Stimulated activated CD8-positive, alpha-beta memory T cell treated with anti-CD3 and anti-CD28 coated beads, Interleukin-12 subunit alpha, Interleukin-12 subunit beta, amount 100 ng/mL, for 24 hours (primary cell): ENCODE results near the gene COL6A5.
"Not testable (repeated sequence)": the region's sequence is repeated elsewhere in the genome, so short reads cannot be mapped to it uniquely, and the experiment has no call there.

Source experiments
- DNase-seq: peaks from one replicate; pipeline ENCODE4 v3.0.0-alpha.2; 2020; ENCODE audit errors: extremely low read depth

The COL6A5 gene

GRCh38 chr3:130448155-130448554 lies 102.7 kb downstream of the COL6A5 start:
- not testable (repeated sequence) for DNase-seq

GRCh38 chr3:130456540-130456939 lies 111.1 kb downstream of the COL6A5 start:
- no peak for DNase-seq

GRCh38 chr3:130457671-130458070 lies 112.2 kb downstream of the COL6A5 start:
- DNase-seq, result no peak

- DNase-seq, result no peak
Measured at GRCh38 chr3:130459944-130460343, 114.5 kb downstream of the COL6A5 start.

- DNase-seq, result no peak
Measured at GRCh38 chr3:130462089-130462488, 116.6 kb downstream of the COL6A5 start.

GRCh38 chr3:130463221-130463620 lies 117.7 kb downstream of the COL6A5 start:
- DNase-seq, result no peak

GRCh38 chr3:130465521-130465920 lies 120.0 kb downstream of the COL6A5 start:
- DNase-seq, result no peak

- no peak for DNase-seq
Measured at GRCh38 chr3:130468311-130468710, 122.8 kb downstream of the COL6A5 start.

GRCh38 chr3:130470126-130470525 lies 124.7 kb downstream of the COL6A5 start:
- no peak for DNase-seq

- DNase-seq, result no peak
Measured at GRCh38 chr3:130473416-130473815, 127.9 kb downstream of the COL6A5 start.

- DNase-seq, result no peak
Measured at GRCh38 chr3:130480736-130481135, 135.3 kb downstream of the COL6A5 start.

- no peak for DNase-seq
Measured at GRCh38 chr3:130488288-130488687, 142.8 kb downstream of the COL6A5 start.

GRCh38 chr3:130488769-130489450 lies 143.4 kb downstream of the COL6A5 start:
- DNase-seq, result no peak

GRCh38 chr3:130490241-130490640 lies 144.8 kb downstream of the COL6A5 start:
- no peak for DNase-seq

GRCh38 chr3:130491431-130491830 lies 146.0 kb downstream of the COL6A5 start:
- no peak for DNase-seq

GRCh38 chr3:130504701-130505100 lies 159.2 kb downstream of the COL6A5 start:
- DNase-seq, result no peak

GRCh38 chr3:130506031-130506430 lies 160.6 kb downstream of the COL6A5 start:
- no peak for DNase-seq

- DNase-seq, result no peak
Measured at GRCh38 chr3:130507746-130508145, 162.3 kb downstream of the COL6A5 start.

GRCh38 chr3:130509008-130509407 lies 163.5 kb downstream of the COL6A5 start:
- no peak for DNase-seq

- no peak for DNase-seq
Measured at GRCh38 chr3:130514681-130515080, 169.2 kb downstream of the COL6A5 start.

- DNase-seq, result no peak
Measured at GRCh38 chr3:130515755-130516154, 170.3 kb downstream of the COL6A5 start.

GRCh38 chr3:130516645-130517512 lies 171.4 kb downstream of the COL6A5 start, which contains the start of gene COL6A6:
Gene COL6A6 (plus strand): TSS chr3:130517177. CDS start chr3:130560365, 43,188 bp downstream.
- DNase-seq, result no peak

GRCh38 chr3:130517602-130518001 lies 172.1 kb downstream of the COL6A5 start:
- DNase-seq, result no peak
